Activated CD8-positive, alpha-beta memory T cell treated with anti-CD3 and anti-CD28 coated beads, Interleukin-2, amount 50 U/mL, for 4 hours (primary cell): Measurements from ENCODE around the gene MYO1C.
"Not testable (repeated sequence)": the region's sequence is repeated elsewhere in the genome, so short reads cannot be mapped to it uniquely, and the experiment has no call there.

Source experiments
- DNase-seq: peaks from one replicate; pipeline ENCODE4 v3.0.0-alpha.2; 2020

Gene MYO1C

GRCh38 chr17:1492249-1493206, at the start of gene MYO1C:
Gene MYO1C (minus strand): TSS chr17:1492686. CDS start chr17:1492487, 199 bp downstream.
- no peak for DNase-seq

- DNase-seq, result no peak
Observed at GRCh38 chr17:1541367-1541904, 49.0 kb upstream of the MYO1C start.

- no peak for DNase-seq
Observed at GRCh38 chr17:1539811-1540210, 47.3 kb upstream of the MYO1C start.

GRCh38 chr17:1535737-1536136, 43.3 kb upstream of the MYO1C start:
- DNase-seq, result no peak

DNA sequence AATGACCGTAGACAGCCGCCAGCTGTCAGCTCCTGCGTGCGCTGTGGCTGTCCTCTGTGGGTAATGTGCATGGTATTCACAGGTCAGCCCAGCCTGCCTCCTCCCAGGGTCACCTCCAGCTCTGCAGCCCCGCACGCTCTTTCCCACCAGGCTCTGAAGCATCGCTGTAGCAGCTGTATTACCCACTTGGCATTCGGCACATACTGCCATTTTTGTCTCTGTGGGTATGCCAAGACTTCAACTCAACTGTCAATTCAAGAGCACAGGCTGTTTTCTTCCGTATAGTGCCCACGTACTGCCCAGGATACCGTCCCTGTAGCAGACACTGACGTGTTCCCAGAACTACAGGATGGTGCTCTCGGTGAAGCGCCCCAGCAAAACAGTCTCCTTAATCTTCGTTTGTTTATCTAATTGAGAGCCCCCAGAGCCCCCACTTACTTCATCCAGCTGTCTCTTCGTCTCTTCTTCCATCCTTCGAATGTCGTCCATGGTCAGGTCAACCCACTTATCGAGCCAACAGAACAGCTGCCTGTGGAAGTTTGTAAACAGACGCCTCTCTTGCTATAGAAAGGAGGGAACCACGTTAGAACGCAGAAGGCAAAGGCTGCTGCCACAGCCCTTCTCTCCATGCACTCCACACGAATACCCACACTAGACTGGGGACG, 41.3 kb upstream of the MYO1C start:
- DNase-seq, result no peak

DNA sequence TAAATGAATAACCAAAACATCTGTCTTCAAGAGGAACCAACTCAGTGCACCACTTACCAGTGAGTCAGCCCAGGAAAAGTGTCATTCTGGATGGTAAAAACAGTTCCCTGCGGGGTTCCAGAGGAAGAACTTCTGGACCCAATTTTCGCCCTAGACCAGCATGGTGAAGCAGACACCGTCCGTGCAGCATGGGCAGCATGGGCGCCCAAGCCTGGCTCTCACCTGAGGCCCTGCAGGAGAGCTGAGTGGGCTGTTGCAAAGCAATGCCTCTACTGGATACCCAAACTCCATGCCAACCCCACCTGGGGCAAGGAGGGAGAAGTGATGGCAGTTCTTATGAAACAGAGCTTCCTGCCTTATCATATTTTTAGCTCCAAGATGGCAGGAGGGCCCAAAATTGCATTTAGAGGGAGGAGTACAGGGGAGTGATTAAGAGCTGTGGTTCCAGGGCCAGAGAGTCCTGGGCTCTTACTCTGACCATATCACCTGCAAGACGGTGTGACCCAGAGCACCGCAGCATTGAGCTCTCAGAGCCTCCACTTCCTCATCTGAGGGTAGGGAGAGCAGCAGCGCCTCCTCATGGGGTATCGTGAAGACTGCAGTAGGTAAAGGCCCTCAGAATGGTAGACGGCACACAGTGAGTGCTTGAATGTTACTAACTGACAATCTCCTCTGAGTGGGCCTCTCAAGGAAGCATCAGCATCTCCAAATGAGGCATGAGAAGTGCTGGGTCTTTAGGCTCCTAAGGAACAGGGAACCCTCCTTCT, 40.5 kb upstream of the MYO1C start:
- DNase-seq, result peak; percentile 34

GRCh38 chr17:1529863-1530262, 37.4 kb upstream of the MYO1C start:
- no peak for DNase-seq

- DNase-seq, result not testable (repeated sequence)
Observed at GRCh38 chr17:1526876-1527275, 34.4 kb upstream of the MYO1C start.

- no peak for DNase-seq
Observed at GRCh38 chr17:1522626-1523025, 30.1 kb upstream of the MYO1C start.

DNA sequence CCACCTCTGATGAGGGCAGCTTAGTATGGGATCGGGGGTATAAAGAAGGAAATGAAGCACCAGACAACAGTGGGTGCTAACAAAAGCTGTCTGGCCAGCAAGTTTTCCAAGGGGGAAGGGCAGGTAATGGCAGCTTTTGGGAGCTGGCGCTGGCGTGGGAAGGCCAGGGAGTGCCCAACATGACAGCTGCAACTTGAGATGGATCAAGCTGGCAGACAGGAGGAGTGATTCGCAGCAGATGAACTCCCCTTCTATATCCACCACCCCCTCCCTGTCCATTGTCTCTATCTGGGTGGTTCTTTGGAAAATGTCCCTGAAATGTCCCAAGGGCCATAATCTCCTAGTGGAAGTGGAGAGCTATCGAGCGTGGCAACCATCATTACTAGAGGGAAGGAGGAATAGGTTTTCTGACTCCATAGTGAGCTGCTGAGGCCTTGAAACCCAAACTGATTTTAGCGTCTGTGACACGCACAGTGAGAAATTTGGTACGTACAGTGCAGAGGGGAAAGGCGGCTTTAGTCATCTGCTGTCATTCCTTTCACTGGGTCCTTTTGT, 28.7 kb upstream of the MYO1C start:
- no peak for DNase-seq

GRCh38 chr17:1519678-1520077, 27.2 kb upstream of the MYO1C start:
- DNase-seq, result no peak

DNA sequence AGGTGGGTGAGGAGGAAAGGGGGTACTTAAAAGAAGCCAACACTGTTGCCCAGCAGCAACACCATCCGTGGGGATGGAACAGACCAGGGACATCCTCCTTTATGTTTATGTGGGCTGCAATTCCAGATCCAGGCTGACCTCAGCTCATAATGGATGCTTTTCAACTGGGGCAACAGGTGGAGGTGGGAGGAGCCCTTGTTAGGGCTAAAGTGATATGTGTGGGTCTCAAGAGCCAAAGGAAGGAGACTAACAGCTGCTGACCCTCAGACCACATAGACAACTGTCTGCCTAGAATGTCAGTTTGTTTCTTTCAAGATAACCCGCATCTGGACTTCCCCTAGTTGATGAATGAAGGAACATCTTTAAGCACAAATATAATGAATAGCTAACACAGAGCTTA, 25.9 kb upstream of the MYO1C start:
- DNase-seq, result no peak

DNA sequence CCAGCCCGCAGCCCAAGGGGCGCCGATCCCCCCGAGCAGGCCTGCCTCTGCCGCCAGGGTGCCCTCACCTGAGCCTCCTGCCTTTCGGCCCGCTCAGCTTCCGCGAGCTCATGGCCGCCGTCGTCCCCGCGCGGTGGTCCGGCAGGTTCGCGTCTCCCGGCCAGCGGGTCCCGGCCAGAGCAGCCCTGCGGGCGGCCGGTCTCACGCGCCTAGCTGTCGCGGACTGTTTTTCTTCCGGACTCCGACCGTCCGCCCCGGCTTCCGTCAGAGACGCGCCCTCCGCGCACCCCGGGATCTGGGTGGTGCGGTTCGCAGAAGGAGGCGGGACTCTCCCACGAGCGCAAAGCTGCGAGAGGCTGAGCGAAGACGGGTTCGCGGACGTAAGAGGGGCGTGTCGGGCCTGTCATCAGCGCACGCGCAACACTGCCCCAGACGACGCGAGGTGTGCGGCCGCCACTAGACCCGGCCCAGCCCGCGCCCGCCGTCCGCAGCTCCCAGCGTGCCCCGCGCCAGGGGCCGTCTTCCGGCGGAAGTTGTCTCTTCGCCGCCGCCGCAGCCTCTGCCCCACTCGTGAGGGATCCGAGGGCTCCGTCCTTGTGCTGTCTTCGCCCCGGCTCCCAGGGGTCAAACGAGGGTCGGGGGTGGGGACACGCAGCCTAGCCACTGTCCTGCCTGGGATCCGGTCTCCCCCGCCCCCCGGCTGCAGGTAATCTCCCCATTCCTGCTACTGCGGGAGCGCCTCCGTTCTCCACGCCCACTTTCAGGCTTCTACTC, 24.1 kb upstream of the MYO1C start, which contains the start of gene INPP5K:
INPP5K (minus strand) TSS at position 225 of the 774 bp plus-strand sequence; CDS start at position 112, 113 bp downstream.
- DNase-seq, result peak; percentile 97

DNA sequence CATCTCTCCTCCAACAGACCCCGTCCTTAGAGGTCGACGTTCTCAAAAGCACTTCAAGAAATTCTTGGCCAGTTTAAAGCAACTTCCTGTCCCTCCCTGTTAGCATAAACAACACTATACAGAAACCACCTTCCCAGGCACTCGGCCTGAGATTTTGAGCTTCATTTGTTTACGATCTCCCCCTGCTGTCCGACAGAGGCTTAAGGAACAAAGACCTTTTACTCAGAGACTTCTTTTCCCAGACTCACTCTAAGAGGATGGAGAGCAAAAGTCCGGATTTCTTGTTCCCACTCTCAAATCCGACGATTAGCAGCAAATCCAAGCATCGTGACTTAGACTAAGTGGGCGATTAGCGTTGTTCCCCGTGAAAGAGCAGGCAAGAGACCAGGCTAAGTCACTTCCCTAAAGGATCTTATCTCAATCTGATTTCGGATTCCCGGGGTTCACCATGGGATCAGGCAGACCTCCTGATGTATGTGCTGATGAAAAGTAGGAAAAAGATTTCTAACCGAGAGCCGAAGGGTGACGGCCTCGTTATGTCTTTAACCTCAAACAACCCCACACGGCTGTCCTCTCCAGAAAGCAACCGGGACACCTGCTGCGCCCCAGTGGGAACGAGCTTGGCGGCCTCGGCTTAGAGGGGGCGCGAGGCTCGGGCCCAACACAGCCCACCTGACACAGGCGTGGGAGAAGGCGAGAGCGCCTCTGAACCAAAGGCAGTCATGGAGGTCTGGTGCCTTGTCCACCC, 23.3 kb upstream of the MYO1C start:
- peak; percentile 42 for DNase-seq

- no peak for DNase-seq
Observed at GRCh38 chr17:1512351-1512750, 19.9 kb upstream of the MYO1C start.

- DNase-seq, result no peak
Observed at GRCh38 chr17:1511756-1512321, 19.4 kb upstream of the MYO1C start.

DNA sequence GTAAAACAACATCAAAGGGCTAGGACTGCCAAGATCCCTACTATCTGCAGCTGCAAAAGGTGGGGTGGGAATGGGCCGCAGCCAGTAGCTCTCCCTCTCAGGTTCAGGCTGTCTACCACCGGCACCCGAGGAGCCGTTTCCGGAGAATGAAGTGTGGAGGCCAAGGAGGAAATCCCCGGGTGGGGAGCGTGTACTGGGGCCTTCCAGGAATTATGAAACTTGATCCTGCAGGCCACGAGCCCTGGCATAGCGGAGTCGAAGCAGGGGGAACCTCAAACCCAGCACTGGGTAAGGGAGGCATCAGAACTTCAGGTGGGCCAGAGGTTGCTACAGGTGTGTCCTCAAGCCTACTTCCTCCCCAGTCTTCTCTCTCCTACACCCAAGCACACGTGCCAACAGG, 18.8 kb upstream of the MYO1C start:
- no peak for DNase-seq

GRCh38 chr17:1509290-1509881, 16.9 kb upstream of the MYO1C start:
- no peak for DNase-seq

DNA sequence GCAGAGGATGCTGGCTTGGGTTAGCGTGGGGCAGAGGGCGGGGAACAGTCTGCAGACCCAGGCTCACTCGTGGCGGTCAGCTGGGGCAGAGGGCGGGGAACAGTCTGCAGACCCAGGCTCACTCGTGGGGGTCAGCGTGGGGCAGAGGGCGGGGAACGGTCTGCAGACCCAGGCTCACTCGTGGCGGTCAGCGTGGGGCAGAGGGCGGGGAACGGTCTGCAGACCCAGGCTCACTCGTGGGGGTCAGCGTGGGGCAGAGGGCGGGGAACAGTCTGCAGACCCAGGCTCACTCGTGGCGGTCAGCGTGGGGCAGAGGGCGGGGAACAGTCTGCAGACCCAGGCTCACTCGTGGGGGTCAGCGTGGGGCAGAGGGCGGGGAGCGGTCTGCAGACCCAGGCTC, 16.2 kb upstream of the MYO1C start:
- not testable (repeated sequence) for DNase-seq

GRCh38 chr17:1506649-1507267, 14.3 kb upstream of the MYO1C start:
- DNase-seq, result no peak
